GM12878 (cell line): Measurements from ENCODE around the gene SCP2.

Experiments used
- CBX3 ChIP-seq: fragments of 200-600 bp; sonication (generic); IDR thresholded peaks from 2 replicates; pipeline ENCODE4 v1.6.1; 2016; ENCODE audit warnings: low read depth, borderline replicate concordance
- CTCF ChIP-seq, 3 experiments: IDR thresholded peaks in 2 of 3; conservative IDR thresholded peaks in 1 of 3; 2 replicates each; pipeline ENCODE4 v1.5.1; 2011; ENCODE audit warnings: low read depth in 3 of 3, low read length in 3 of 3, mild to moderate bottlenecking in 3 of 3, control low read depth in 2 of 3, moderate library complexity in 2 of 3, inconsistent platforms in 1 of 3, mixed read lengths in 1 of 3; ENCODE audit not compliant: control insufficient read depth in 2 of 3, insufficient read depth in 1 of 3; ENCODE audit errors: extremely low read depth in 1 of 3
- MYC ChIP-seq: IDR thresholded peaks from 2 replicates; pipeline ENCODE4 v1.6.1; 2011; ENCODE audit warnings: mild to moderate bottlenecking, low read length, moderate library complexity, inconsistent platforms; ENCODE audit not compliant: insufficient read depth, insufficient replicate concordance, insufficient read length, severe bottlenecking
- POLR2A ChIP-seq: IDR thresholded peaks from 2 replicates; pipeline ENCODE4 v1.6.1; 2011; ENCODE audit warnings: low read depth, mild to moderate bottlenecking, low read length
- REST ChIP-seq: IDR thresholded peaks from 2 replicates; pipeline ENCODE4 v1.6.1; 2012; ENCODE audit warnings: mild to moderate bottlenecking, low read depth, low read length

GRCh38 chr1:53026254-53026653 lies 99.2 kb downstream of the SCP2 start:
- TF ChIP-seq CTCF (IDR thresholded peaks at IDR 0.05 in 2 of 3, conservative IDR thresholded peaks at IDR 0.05 in 1 of 3; ENCODE audit: control insufficient read depth in 2 of 3, extremely low read depth in 1 of 3, insufficient read depth in 1 of 3, low read depth in 3 of 3, low read length in 3 of 3) (no peak), POLR2A (no peak), CBX3 (no peak), REST (no peak), MYC (no peak)
